ENCODE results near the gene ELAVL4. TPM values are rescaled to one million over a fixed set of nuclear protein-coding genes. Genes with fewer than 3 reads are reported as not detected.

Gene ELAVL4
- total RNA-seq, 2 donors from 2014 or later: 0.54 to 1.5 TPM

DNA sequence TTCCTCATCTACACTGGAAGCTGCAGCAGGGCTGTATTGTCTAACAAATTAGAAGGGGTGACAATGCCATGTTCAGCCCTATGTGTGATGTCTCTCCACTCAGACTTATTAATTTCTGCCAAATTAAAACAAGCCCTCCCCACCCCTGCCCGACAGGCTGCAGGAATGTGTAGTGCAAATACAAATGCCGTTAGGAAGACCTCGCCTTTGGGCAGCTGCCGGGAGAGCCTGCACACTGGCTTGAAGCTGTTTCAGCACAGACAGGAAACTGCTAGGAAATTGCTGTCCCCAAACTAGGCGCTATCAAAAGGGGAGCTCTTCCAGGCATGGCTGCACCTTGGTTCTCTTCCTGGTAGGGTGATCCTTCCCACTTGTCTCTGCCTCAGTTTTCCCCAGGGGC, 135.2 kb downstream of the ELAVL4 start:
- Histone ChIP-seq H3K9ac (ENCODE audit: low read depth in 2 of 2, low read length in 2 of 2) (no peak overlapping the region), H3K36me3 (no peaks in the 10 kb centered on the region), H3K4me1 (no peaks in the 10 kb centered on the region), H3K4me3 (no peak overlapping the region), H3K27ac (no peak overlapping the region), H3K27me3 (no peaks in the 10 kb centered on the region), H3K9me3 (no peaks in the 10 kb centered on the region)
- TF ChIP-seq, protein P1, sequence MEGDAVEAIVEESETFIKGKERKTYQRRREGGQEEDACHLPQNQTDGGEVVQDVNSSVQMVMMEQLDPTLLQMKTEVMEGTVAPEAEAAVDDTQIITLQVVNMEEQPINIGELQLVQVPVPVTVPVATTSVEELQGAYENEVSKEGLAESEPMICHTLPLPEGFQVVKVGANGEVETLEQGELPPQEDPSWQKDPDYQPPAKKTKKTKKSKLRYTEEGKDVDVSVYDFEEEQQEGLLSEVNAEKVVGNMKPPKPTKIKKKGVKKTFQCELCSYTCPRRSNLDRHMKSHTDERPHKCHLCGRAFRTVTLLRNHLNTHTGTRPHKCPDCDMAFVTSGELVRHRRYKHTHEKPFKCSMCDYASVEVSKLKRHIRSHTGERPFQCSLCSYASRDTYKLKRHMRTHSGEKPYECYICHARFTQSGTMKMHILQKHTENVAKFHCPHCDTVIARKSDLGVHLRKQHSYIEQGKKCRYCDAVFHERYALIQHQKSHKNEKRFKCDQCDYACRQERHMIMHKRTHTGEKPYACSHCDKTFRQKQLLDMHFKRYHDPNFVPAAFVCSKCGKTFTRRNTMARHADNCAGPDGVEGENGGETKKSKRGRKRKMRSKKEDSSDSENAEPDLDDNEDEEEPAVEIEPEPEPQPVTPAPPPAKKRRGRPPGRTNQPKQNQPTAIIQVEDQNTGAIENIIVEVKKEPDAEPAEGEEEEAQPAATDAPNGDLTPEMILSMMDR (IDR thresholded peaks at IDR 0.05): no peak
- intact Hi-C loops (cut with DNase I): no loop called here
- no peak for DNase-seq

- DNase-seq: no peak
- Histone ChIP-seq H3K4me1 (no peaks in the 10 kb centered on the region), H3K4me3 (no peak overlapping the region), H3K27me3 (no peaks in the 10 kb centered on the region), H3K9me3 (no peaks in the 10 kb centered on the region), H3K9ac (ENCODE audit: low read depth in 2 of 2, low read length in 2 of 2) (no peak overlapping the region), H3K27ac (no peak overlapping the region), H3K36me3 (no peaks in the 10 kb centered on the region)
- intact Hi-C loops (cut with DNase I): no loop called here
- TF ChIP-seq, protein P1 (IDR thresholded peaks at IDR 0.05): no peak
These were observed 138.1 kb downstream of the ELAVL4 start for GRCh38 chr1:50246869-50247268.

DNA sequence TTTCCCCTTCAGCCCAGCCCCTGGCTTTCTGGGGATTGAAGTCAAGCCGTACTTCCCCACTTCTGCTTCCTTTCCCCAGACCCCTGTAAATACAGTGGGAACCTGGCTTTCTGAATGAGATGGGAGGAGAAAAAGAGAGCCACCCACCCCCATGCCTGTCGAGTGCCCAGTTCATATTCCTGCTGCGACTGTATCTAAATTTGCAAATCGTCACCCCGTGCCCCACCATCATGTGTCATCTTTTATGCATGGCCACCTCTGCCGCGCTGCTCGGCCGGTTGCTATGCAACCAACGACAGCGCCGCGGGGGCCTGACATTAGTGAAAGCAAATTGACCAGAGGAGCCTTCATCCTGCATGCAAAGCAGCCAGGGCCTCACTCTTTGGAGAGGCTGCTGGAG, 143.0 kb downstream of the ELAVL4 start:
- TF ChIP-seq, protein P1 (IDR thresholded peaks at IDR 0.05): no peak
- H3K27me3 ChIP-seq: no peaks in the 10 kb centered on the region

DNA sequence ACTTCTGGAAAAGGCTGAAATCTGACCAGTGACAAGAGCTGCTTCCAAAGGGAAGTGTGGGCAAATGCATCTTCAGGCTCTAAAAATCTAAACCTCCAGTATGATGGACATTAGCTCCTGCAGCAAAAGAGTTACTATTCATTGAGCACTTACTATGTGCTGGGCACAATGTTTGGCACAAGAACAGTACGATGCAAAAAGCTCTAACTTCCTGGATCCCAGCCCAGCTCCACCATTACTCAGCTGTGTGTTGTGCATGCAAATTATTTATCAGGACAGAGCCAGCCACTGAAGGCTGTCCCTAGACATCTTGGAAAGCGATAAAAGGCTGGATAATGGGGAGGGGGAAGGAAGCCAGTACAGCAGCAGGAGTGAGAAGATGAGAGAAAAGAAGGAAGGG, 143.5 kb downstream of the ELAVL4 start:
- TF ChIP-seq, protein P1 (IDR thresholded peaks at IDR 0.05): no peak
- no peak for DNase-seq
- Histone ChIP-seq H3K27me3 (no peaks in the 10 kb centered on the region), H3K36me3 (no peaks in the 10 kb centered on the region), H3K9ac (ENCODE audit: low read depth in 2 of 2, low read length in 2 of 2) (no peak overlapping the region), H3K4me3 (no peak overlapping the region), H3K9me3 (no peaks in the 10 kb centered on the region), H3K4me1 (no peaks in the 10 kb centered on the region), H3K27ac (no peak overlapping the region)
- intact Hi-C loops (cut with DNase I): no loop called here

More for the DNA sequence above, 143.0 kb downstream of the ELAVL4 start:
- Histone ChIP-seq H3K4me3 (no peak overlapping the region), H3K27ac (no peak overlapping the region), H3K9ac (ENCODE audit: low read depth in 2 of 2, low read length in 2 of 2) (no peak overlapping the region), H3K36me3 (no peaks in the 10 kb centered on the region), H3K4me1 (no peaks in the 10 kb centered on the region), H3K9me3 (no peaks in the 10 kb centered on the region)
- no peak for DNase-seq
- intact Hi-C loops (cut with DNase I): no loop called here

Other genes with a start within 250 kb of the ELAVL4 start
- under 1 TPM; 0.24 to 0.30 TPM for gene AGBL4, start 85.0 kb upstream of the ELAVL4 start, total RNA-seq

Measured in colonic mucosa (tissue), 4 donors.